GM19467 (cell line): ENCODE results near the gene PRKCE.

Experiments
- ATAC-seq: cut with Tn5 transposase; IDR thresholded peaks from one replicate; pipeline ENCODE4 v1.9.1; 2021; ENCODE audit warnings: mild to moderate bottlenecking, moderate library complexity; ENCODE audit not compliant: unreplicated experiment

PRKCE gene

DNA sequence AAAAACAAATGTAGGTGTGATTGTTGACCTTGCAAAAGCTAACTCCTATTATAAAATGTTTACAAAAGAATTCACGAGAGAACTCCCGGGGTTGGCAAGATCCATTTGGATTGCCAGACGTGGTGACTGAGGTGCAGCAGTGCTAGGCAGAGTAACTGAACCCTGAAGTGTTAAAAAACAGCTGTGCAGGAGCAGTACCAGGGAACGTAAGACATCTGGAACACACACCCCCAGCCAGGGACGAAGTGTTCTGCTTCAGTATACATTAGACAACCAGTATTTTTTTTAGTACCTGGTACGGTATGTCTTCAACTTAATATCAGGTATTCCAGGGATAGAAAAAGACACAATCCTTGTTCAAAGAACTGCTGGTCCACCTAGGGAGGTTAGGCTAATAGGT lies 373.6 kb downstream of the PRKCE start:
- ATAC-seq = no peak

- ATAC-seq = no peak
Observed at GRCh38 chr2:46025676-46026075, 374.2 kb downstream of the PRKCE start.

DNA sequence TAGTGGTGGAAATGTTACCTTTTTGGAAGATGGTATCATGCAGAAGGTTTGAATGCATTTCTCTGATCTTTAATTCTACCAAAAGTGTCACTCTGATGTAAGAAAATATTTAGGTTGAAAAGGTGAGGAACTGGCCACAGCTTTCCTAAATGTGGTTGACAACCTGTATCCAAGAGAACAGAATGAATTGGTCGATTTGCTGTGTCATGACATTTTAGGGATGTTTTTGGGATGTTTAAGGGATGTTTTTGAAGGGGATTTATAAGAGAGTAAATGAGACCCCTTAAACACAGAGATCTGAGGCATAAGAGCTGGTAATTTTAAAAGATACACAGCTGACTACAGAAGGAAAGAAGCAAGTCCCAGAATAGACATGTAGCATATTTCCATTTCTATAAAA lies 375.0 kb downstream of the PRKCE start:
- ATAC-seq = no peak

GRCh38 chr2:46029332-46029811 lies 377.9 kb downstream of the PRKCE start:
- no peak for ATAC-seq

DNA sequence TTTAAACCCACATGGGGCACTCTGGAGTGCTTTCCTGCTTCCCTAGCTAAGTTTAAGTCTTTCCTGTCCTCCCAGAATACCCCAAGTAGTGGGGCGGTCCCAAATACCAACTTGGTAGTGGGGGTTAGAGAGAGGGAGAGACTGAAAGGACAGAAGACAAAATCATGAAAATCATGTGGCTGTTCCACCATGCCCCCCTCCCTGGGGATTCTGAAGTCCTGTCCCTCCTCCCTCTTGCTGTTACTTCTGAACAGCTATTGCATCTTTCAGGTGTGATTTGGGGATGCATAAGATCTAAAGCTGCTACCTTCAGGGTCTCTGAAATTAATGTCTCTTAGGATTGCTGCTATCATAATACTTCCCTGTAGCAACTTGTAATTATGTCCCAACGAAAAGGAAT lies 378.9 kb downstream of the PRKCE start:
- no peak for ATAC-seq

GRCh38 chr2:46032161-46032813 lies 380.8 kb downstream of the PRKCE start:
- no peak for ATAC-seq

GRCh38 chr2:46032996-46033395 lies 381.5 kb downstream of the PRKCE start:
- no peak for ATAC-seq

GRCh38 chr2:46034535-46034934 lies 383.1 kb downstream of the PRKCE start:
- no peak for ATAC-seq

DNA sequence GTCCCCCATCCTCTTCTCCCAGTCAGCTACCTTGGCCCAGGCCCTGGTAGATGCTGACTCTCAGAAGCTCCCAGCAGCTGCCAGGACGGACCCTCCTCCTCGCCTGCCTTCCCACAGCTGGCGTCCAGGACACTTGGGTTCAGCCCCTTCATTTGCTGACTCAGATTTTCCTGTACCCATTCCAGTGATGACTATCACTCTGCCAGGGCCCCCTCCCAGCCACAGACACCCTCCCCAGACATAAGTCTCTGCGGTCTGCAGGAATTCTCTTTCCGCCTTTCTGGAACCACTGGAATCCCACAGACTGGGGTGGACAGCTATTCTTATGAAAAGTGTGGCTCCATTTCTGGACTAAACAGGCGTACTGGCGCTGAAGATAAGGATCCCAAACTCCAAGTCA lies 385.5 kb downstream of the PRKCE start:
- no peak for ATAC-seq

DNA sequence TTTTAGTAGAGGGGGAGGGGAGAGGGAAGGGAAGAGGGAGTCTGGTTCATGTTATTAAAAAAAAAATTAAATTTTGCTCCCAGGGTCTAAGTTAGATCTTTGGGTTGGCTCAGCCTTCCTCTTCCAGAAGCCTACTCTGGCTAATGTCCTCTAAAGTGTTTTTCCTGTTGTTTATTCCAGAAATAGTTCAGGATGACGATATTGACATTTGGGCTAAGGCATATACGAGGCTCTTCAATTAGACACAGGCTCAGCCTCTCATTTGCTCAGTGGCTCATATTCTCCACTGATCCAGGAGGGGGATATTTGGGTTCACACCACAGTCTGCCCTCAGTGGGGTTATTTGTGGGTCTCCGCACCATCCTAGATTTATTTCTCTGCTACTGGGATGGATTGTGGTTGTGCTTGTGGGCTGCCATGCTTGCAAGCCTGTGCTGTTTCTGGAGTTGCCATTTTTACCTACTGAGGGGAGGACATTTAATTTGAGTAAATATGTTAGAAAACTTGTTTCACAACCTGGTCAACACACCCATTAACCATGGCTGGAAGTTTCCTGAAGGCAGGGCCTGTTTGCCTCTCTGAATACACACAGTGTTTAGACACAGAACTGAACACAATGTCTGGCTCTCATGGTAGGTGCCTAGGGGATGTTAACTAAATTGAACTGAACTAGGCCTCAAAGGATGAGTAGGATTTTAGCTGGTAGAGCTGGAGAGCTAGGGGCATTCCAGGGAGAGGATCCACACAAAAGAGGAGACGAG lies 388.2 kb downstream of the PRKCE start:
- no peak for ATAC-seq

DNA sequence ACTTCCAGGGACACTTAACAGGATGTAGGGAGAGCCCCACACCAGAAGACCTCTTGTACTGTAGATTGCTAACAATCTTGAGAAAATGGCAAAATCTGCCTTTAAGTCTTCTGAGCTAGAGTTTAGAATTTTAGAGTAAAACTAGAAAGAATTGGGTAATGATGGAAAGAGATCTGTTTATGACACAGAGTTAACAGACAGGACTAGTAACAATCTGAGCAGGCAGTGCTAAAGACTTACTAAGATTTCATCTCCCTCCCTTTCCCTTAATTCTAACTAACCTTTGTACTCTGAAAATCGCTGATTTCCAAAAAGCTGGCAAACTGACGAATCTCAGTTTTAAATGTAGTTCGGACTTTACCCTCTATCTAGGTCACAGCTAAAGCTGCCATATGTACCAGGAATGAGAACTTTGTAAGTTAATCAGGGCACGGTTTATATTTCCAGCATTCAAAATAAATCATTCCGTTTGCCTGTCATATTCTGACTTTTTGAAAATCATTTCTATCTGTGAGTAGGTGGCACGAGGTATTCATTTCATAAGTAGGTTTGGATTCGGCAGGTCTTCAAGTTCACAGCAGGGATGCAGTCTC lies 389.2 kb downstream of the PRKCE start:
- no peak for ATAC-seq

- ATAC-seq = no peak
Observed at GRCh38 chr2:46041434-46041833, 390.0 kb downstream of the PRKCE start.

DNA sequence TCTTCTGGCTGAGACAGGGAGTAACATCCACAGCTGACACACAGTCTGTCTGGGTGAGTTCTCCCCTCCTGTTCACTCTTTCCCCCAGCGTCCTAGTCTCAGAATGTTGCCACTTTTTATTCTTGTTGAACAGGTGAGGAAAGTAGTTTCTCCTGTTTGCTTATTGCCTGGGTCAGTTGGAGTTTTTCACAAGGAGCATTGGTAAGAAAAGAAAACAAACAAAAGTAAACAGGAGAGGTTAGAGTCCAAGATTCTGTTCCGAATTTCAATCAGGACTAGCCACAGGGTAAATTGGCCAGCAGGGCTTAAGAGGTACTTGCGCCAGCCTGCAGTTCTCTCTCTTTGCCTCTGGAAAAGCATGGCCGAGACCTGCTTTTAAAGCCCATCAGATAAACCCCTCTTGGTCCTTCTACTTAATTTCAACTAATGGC lies 390.7 kb downstream of the PRKCE start:
- ATAC-seq = no peak

DNA sequence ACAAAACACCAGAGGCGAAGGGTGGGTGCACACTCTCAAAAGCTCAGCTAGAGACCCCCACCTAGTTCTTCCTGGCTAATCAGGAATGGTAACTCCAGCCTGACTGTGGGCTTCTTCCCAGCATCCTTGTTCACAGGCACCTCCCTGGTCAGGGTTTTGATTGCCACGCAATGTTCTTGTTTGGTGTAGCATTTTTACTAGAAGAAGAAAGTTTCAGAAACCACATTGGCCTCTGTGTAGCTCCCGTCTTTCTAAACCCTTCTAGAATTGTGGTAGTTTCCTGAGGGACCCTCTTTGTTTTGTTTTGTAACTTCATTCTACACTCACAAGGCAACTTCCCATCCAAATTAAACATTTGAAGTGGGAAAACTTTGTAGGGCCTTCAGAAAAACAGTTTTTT lies 391.2 kb downstream of the PRKCE start:
- ATAC-seq = no peak

DNA sequence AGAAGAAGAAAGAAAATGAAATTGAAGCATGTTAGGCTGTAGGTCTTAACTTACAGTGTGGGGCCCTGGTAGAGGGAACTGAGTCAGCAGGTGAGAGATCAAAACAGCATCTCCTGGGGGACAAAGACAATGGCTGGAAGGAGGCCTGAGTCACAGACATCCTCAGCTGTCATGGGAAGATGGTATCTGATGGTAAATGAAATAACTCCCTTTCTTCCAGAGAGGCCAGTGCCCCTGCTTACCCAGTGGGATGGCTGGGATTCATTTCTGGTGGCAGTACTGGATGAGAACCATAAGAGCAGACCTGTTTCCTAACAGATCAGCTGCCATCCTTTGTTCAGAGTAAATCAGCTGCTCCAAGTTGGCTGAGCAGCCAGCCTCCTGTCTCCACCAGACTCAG lies 394.4 kb downstream of the PRKCE start:
- ATAC-seq = no peak

DNA sequence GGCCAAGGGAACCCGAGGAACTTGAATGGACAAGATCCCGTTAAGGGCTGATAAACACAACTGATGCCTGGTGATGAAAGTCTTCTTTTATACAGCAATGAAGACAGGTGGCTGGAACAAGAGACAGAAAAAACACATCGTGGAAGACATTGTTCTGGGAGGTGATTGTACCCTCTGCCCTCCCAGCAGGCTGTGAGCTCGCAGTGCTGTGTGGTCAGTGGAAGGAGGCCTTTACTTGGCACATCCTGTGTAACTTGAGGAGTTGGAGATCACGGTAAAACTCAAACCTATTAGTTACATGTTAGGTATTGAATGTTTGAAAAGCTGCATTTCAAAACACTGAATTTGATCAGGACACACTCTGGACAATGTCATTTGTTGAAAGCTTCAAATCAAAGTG lies 395.8 kb downstream of the PRKCE start:
- no peak for ATAC-seq

- no peak for ATAC-seq
Observed at GRCh38 chr2:46048693-46049092, 397.2 kb downstream of the PRKCE start.

DNA sequence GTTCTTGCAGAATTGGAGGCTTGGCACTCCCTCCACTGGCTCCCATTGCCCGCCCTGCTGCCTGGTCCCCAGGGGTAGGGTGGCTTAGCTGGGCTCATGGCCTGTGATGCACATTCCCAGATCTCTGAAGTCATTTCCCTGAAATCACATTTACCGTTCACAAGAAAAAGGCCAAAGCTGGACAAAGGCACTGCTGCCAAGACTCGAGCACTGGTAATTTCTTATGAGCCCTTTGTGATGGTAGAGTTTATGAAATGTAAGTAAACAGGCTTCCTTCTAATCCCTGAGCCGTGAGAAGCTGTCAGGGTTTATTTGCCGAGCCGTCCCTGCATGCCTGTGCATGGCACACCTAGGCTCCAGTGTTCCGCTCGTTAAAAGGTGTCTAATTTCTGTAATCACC lies 398.6 kb downstream of the PRKCE start:
- ATAC-seq = no peak

GRCh38 chr2:46050489-46050888 lies 399.0 kb downstream of the PRKCE start:
- ATAC-seq = no peak

DNA sequence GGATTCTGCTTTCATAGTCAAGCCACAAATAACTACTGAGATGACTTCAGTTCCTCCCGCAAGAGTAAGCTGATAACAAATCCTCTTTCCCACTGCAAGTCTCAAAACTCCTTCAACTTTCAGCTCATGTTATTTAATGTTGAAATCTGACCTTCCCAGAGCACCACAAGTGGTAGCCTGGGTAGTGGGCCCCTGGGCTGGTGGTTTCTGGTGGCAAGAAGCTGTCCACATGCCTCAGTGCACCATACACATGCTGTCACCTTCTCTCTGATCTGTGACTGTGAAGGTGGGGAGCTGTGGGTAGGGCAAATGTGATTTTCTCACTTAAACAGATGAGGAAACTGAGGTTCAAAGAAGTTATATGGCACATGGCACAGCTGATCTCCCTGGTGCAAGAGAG lies 399.6 kb downstream of the PRKCE start:
- no peak for ATAC-seq

DNA sequence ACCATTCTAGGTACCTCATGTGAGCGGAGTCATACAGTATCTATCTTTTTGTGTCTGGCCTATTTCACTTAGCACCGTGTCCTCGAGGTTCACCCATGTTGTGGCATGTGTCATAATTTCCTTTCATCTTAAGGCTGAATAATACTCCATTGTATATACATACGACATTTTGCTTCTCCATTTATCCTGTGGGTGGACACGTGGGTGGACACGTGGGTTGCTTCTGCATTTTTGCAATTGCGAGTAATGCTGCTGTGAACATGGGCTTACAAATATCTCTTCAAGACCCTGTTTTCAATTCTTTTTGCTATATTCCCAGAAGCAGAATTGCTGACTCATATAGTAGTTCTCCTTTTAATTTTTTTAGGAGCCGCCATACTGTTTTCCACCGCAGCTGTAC lies 402.1 kb downstream of the PRKCE start:
- ATAC-seq = no peak

GRCh38 chr2:46056541-46056940 lies 405.1 kb downstream of the PRKCE start:
- ATAC-seq = no peak
